ENCODE data around the gene SPOCK1. TPM values are rescaled to one million over a fixed set of nuclear protein-coding genes. Genes with fewer than 3 reads are reported as not detected.
A peak's percentile ranks its signal among the peaks of the same experiment; 100 is the strongest.

The SPOCK1 gene
- total RNA-seq, 2 experiments from 2014 or later: not detected

DNA sequence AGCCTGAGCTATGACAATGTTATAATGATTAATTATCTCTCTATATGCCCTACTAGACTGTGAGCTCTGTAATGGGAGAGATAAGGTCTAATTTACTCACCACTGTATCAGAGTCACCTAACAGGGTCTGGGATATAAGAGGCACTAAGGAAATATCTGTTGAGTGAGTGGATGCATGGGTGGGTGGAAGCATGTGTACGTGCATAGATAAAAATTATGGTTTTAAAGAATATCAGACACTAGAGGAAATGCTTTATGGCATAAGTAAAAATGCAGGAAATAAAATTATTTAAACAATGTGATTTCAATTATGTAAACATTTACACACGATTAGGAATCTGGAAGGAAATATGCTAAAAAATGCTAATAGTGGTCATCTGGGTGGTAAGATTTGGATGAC, 137.8 kb downstream of the SPOCK1 start:
- Mint-ChIP-seq H3K4me3 (no peak overlapping the region), H3K36me3 (no peaks in the 10 kb centered on the region), H3K27ac (no peak overlapping the region), H3K27me3 (no peaks in the 10 kb centered on the region), H3K9me3 (no peaks in the 10 kb centered on the region), H3K4me1 (ENCODE audit: low read depth) (no peaks in the 10 kb centered on the region)
- intact Hi-C loops (cut with micrococcal nuclease): no loop called here
- POLR2A ChIA-PET: no interaction called here
- DNase-seq: no peak
- CTCF ChIA-PET: no interaction called here

DNA sequence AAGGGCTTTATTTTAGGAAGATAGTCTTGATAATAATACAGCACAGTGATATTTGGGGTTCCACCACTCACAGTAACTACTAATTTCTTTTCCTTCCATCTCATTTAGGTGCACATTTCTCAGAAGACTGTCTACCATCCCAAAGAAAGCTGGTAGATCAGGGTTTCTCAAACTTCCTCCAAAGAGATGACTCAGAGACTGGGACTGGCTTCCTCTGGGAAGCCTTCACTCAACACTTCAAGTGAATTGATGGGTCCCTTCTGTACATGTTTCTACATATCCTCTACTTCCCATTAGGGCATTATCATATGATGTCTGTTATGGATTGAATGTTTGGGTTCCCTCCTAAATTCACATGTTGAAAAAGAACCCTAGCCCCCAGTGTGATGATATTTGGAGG, 138.5 kb downstream of the SPOCK1 start:
- Mint-ChIP-seq H3K27me3 (peaks cover 4% of the 10 kb centered on the region), H3K4me3 (no peak overlapping the region), H3K27ac (no peak overlapping the region), H3K9me3 (no peaks in the 10 kb centered on the region), H3K4me1 (ENCODE audit: low read depth) (no peaks in the 10 kb centered on the region), H3K36me3 (no peaks in the 10 kb centered on the region)
- ChIA-PET CTCF (no interaction called here), POLR2A (no interaction called here)
- DNase-seq: no peak
- intact Hi-C loops (cut with micrococcal nuclease): no loop called here

- Mint-ChIP-seq H3K36me3 (no peaks in the 10 kb centered on the region), H3K27me3 (peaks cover 4% of the 10 kb centered on the region), H3K4me1 (ENCODE audit: low read depth) (no peaks in the 10 kb centered on the region), H3K9me3 (no peaks in the 10 kb centered on the region), H3K4me3 (no peak overlapping the region), H3K27ac (no peak overlapping the region)
- intact Hi-C loops (cut with micrococcal nuclease): no loop called here
- CTCF ChIA-PET: no interaction called here
- DNase-seq: no peak
- POLR2A ChIA-PET: no interaction called here
Measured at GRCh38 chr5:137359941-137360340, 139.2 kb downstream of the SPOCK1 start.

- Mint-ChIP-seq H3K4me3 (no peak overlapping the region), H3K27me3 (peaks cover 7% of the 10 kb centered on the region), H3K36me3 (no peaks in the 10 kb centered on the region), H3K9me3 (no peaks in the 10 kb centered on the region), H3K4me1 (ENCODE audit: low read depth) (no peaks in the 10 kb centered on the region), H3K27ac (no peak overlapping the region)
- DNase-seq: no peak
- ChIA-PET CTCF (interaction anchor here (2.0 kb wide), 1 partner anchor 13 kb away, joined by 8 read pairs; no protein-coding TSS in a partner anchor), POLR2A (interaction anchor here (0.6 kb wide), 1 partner anchor 219 kb away, joined by 3 read pairs; no protein-coding TSS in a partner anchor)
- intact Hi-C loops (cut with micrococcal nuclease): no loop called here
Measured at GRCh38 chr5:137357436-137357835, 141.7 kb downstream of the SPOCK1 start.

GRCh38 chr5:137356127-137356526, 143.0 kb downstream of the SPOCK1 start:
- Mint-ChIP-seq H3K4me1 (ENCODE audit: low read depth) (no peaks in the 10 kb centered on the region), H3K27me3 (peaks cover 7% of the 10 kb centered on the region), H3K4me3 (no peak overlapping the region), H3K27ac (no peak overlapping the region), H3K9me3 (no peaks in the 10 kb centered on the region), H3K36me3 (no peaks in the 10 kb centered on the region)
- intact Hi-C loops (cut with micrococcal nuclease): no loop called here
- CTCF ChIA-PET: interaction anchor here (2.0 kb wide), 1 partner anchor 11 kb away, joined by 8 read pairs; no protein-coding TSS in a partner anchor
- DNase-seq: no peak
- POLR2A ChIA-PET: no interaction called here

GRCh38 chr5:137355708-137356107, 143.4 kb downstream of the SPOCK1 start:
- CTCF ChIA-PET: interaction anchor here (2.0 kb wide), 1 partner anchor 11 kb away, joined by 8 read pairs; no protein-coding TSS in a partner anchor

GRCh38 chr5:137352095-137352494, 147.0 kb downstream of the SPOCK1 start:
- H3K27ac Mint-ChIP-seq: no peak overlapping the region
- intact Hi-C loops (cut with micrococcal nuclease): no loop called here
- H3K4me3 Mint-ChIP-seq: no peak overlapping the region
- H3K9me3 Mint-ChIP-seq: no peaks in the 10 kb centered on the region
- no peaks in the 10 kb centered on the region for H3K36me3 Mint-ChIP-seq
- no peaks in the 10 kb centered on the region for H3K4me1 Mint-ChIP-seq (ENCODE audit: low read depth)
- peaks cover 7% of the 10 kb centered on the region for H3K27me3 Mint-ChIP-seq
- DNase-seq: no peak
- ChIA-PET CTCF (no interaction called here), POLR2A (no interaction called here)

More at GRCh38 chr5:137355708-137356107, 143.4 kb downstream of the SPOCK1 start:
- H3K9me3 Mint-ChIP-seq: no peaks in the 10 kb centered on the region
- no peak for DNase-seq
- intact Hi-C loops (cut with micrococcal nuclease): no loop called here
- POLR2A ChIA-PET: no interaction called here
- no peaks in the 10 kb centered on the region for H3K36me3 Mint-ChIP-seq
- no peak overlapping the region for H3K27ac Mint-ChIP-seq
- no peak overlapping the region for H3K4me3 Mint-ChIP-seq
- no peaks in the 10 kb centered on the region for H3K4me1 Mint-ChIP-seq (ENCODE audit: low read depth)
- peaks cover 7% of the 10 kb centered on the region for H3K27me3 Mint-ChIP-seq

DNA sequence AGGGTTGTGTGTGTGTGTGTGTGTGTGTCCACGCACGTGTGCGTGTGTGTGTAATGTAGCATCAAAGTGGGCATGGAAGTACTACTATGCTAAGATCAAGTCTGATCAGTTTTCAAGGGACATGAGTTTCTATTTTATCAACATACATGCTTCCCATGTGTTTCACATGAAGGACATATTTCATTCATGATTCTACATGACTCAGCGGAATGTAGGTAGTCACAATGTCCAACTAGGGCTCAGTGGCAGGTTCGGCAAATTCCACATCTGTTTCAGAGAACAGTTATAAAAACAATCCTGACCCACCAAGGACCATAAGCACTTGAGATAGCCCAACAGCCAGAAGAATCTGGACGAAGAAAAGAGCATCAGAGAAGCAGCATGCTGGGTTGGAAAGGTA, 148.3 kb downstream of the SPOCK1 start:
- POLR2A ChIA-PET: no interaction called here
- no peaks in the 10 kb centered on the region for H3K4me1 Mint-ChIP-seq (ENCODE audit: low read depth)

DNA sequence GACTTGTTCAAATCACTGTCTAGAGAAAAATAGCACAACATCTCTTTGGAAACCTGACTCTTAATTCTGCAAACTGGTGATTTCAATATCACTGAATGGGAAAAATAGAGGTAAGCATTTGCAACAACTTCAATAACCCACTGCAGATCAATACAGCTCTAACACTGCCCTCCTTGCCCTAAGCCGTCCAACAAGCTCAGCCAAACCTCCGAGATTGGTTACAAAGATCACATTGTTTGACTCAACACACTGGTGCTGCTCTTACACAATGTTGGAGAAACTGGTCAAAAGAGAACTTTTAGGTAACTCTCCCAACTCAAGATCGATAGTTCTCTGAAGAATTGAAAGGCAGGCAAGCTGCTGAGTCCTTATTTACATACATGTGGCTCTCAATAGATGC, 150.4 kb downstream of the SPOCK1 start:
- no peak for DNase-seq
- Mint-ChIP-seq H3K4me1 (ENCODE audit: low read depth) (no peaks in the 10 kb centered on the region), H3K36me3 (no peaks in the 10 kb centered on the region), H3K9me3 (no peaks in the 10 kb centered on the region), H3K4me3 (no peak overlapping the region), H3K27ac (no peak overlapping the region), H3K27me3 (peaks cover 2% of the 10 kb centered on the region)
- intact Hi-C loops (cut with micrococcal nuclease): no loop called here
- CTCF ChIA-PET: interaction anchor here (1.5 kb wide), 1 partner anchor 153 kb away, joined by 3 read pairs; no protein-coding TSS in a partner anchor
- POLR2A ChIA-PET: no interaction called here

More for the DNA sequence above, 148.3 kb downstream of the SPOCK1 start:
- H3K4me3 Mint-ChIP-seq: no peak overlapping the region
- no peak overlapping the region for H3K27ac Mint-ChIP-seq
- CTCF ChIA-PET: no interaction called here
- intact Hi-C loops (cut with micrococcal nuclease): no loop called here
- H3K9me3 Mint-ChIP-seq: no peaks in the 10 kb centered on the region
- H3K27me3 Mint-ChIP-seq: peaks cover 3% of the 10 kb centered on the region
- no peaks in the 10 kb centered on the region for H3K36me3 Mint-ChIP-seq
- no peak for DNase-seq

- H3K9me3 Mint-ChIP-seq: no peaks in the 10 kb centered on the region
- no peak overlapping the region for H3K27ac Mint-ChIP-seq
- ChIA-PET CTCF (no interaction called here), POLR2A (no interaction called here)
- no peak for DNase-seq
- H3K36me3 Mint-ChIP-seq: no peaks in the 10 kb centered on the region
- no peaks in the 10 kb centered on the region for H3K4me1 Mint-ChIP-seq (ENCODE audit: low read depth)
- intact Hi-C loops (cut with micrococcal nuclease): no loop called here
- H3K4me3 Mint-ChIP-seq: no peak overlapping the region
- peaks cover 2% of the 10 kb centered on the region for H3K27me3 Mint-ChIP-seq
Measured at GRCh38 chr5:137347865-137348264, 151.3 kb downstream of the SPOCK1 start.

GRCh38 chr5:137346281-137346680, 152.8 kb downstream of the SPOCK1 start:
- POLR2A ChIA-PET: no interaction called here
- H3K36me3 Mint-ChIP-seq: no peaks in the 10 kb centered on the region
- DNase-seq: no peak
- no peak overlapping the region for H3K4me3 Mint-ChIP-seq
- H3K27me3 Mint-ChIP-seq: peaks cover 3% of the 10 kb centered on the region
- H3K4me1 Mint-ChIP-seq (ENCODE audit: low read depth): no peaks in the 10 kb centered on the region
- no peaks in the 10 kb centered on the region for H3K9me3 Mint-ChIP-seq
- no peak overlapping the region for H3K27ac Mint-ChIP-seq
- CTCF ChIA-PET: interaction anchor here (1.4 kb wide), 1 partner anchor 26 kb away, joined by 3 read pairs; no protein-coding TSS in a partner anchor
- intact Hi-C loops (cut with micrococcal nuclease): no loop called here

GRCh38 chr5:137345396-137345795, 153.7 kb downstream of the SPOCK1 start:
- intact Hi-C loops (cut with micrococcal nuclease): no loop called here
- CTCF ChIA-PET: interaction anchor here (0.7 to 1.2 kb wide), 6 partner anchors 11 to 216 kb away, joined by 3 to 8 read pairs (median 3); no protein-coding TSS in a partner anchor
- peaks cover 3% of the 10 kb centered on the region for H3K27me3 Mint-ChIP-seq
- H3K27ac Mint-ChIP-seq: no peak overlapping the region
- H3K36me3 Mint-ChIP-seq: no peaks in the 10 kb centered on the region
- no peak for DNase-seq
- H3K9me3 Mint-ChIP-seq: no peaks in the 10 kb centered on the region
- H3K4me1 Mint-ChIP-seq (ENCODE audit: low read depth): no peaks in the 10 kb centered on the region
- H3K4me3 Mint-ChIP-seq: no peak overlapping the region
- POLR2A ChIA-PET: no interaction called here

DNA sequence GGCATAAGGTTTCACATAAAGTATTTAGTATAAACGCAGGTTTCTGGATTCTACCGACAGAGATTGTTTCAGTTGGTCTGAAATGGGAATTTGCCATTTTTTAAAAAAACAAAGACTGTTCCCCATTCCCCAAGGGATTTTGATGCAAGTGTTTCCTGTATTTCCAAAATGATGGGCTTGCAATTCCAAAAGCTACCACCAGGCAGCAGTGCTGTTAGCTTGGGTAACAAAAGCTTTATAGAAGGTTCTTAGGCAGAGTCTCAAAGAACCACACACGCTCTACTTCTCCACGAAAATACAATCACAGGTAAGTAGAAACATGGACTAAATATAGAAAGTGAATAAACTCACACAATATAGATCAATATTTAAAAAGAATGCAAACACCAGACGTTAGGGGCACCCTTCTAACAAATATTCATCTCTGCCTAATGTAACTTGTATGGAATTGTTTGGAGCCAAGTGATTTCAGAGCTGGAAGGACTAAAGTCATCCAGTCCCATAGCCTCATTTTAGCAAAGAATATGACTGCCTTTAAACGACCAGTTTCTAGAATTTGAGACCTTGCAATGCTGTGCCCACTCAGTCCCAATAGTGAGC, 154.3 kb downstream of the SPOCK1 start:
- H3K4me3 Mint-ChIP-seq: no peak overlapping the region
- DNase-seq: peak; percentile 24
- H3K9me3 Mint-ChIP-seq: no peaks in the 10 kb centered on the region
- peaks cover 3% of the 10 kb centered on the region for H3K27me3 Mint-ChIP-seq
- no peak overlapping the region for H3K27ac Mint-ChIP-seq
- CTCF ChIA-PET: interaction anchor here (0.7 to 1.2 kb wide), 7 partner anchors 12 to 217 kb away, joined by 3 to 8 read pairs (median 3); no protein-coding TSS in a partner anchor
- H3K4me1 Mint-ChIP-seq (ENCODE audit: low read depth): no peaks in the 10 kb centered on the region
- intact Hi-C loops (cut with micrococcal nuclease): loop anchor here (5.0 kb wide), 1 partner anchor 152 kb away; the partner anchor contains the start of gene SPOCK1
- H3K36me3 Mint-ChIP-seq: no peaks in the 10 kb centered on the region
- POLR2A ChIA-PET: no interaction called here

All from activated CD4-positive, alpha-beta memory T cell treated with anti-CD3 and anti-CD28 coated beads for 36 hours (primary cell).